PC-3 (cell line): ENCODE results near the gene GSG1. TPM values are rescaled to one million over a fixed set of nuclear protein-coding genes. Genes with fewer than 3 reads are reported as not detected.
A peak's percentile ranks its signal among the peaks of the same experiment; 100 is the strongest.

Experiments used
- ATAC-seq: fragments of 200-7000 bp; cut with Tn5 transposase; 2 replicates; pipeline ENCODE4 v1.9.1; 2020; ENCODE audit warnings: mild to moderate bottlenecking, moderate library complexity
- BruUV-seq: library from RNA; stranded (reverse); fragments of 400-500 nt; replicated peaks from 2 replicates; lab custom pipeline; 2021; lab: Mats Ljungman, UMichigan
- CTCF ChIA-PET: fragments of 300-600 bp; sonication (Branson Sonifier 250); formaldehyde crosslinking; loops from one replicate; lab custom pipeline; 2022; ENCODE audit warnings: antibody characterized with exemption; lab: Charles Lee
- POLR2A ChIA-PET: fragments of 300-600 bp; sonication (Branson Sonifier 250); formaldehyde crosslinking; loops from one replicate; lab custom pipeline; 2022; ENCODE audit warnings: antibody characterized with exemption; ENCODE audit not compliant: unreplicated experiment; lab: Charles Lee
- DNase-seq: peaks from one replicate; pipeline ENCODE4 v3.0.0-alpha.2; 2015
- H2AFZ ChIP-seq: fragments of 300-600 bp; sonication (generic); 2 replicates; pipeline ENCODE4 v1.6.0; 2016; ENCODE audit warnings: antibody characterized with exemption, low read length
- H3F3A ChIP-seq: fragments of 300-600 bp; sonication (generic); one replicate; pipeline ENCODE4 v1.6.0; 2017; ENCODE audit warnings: antibody characterized with exemption, low read length, control low read depth, mild to moderate bottlenecking; ENCODE audit not compliant: unreplicated experiment
- H3K27ac ChIP-seq: fragments of 300-600 bp; sonication (generic); 2 replicates; pipeline ENCODE4 v1.5.1; 2016; ENCODE audit warnings: mild to moderate bottlenecking, low read length
- H3K27me3 ChIP-seq: fragments of 300-600 bp; sonication (generic); 2 replicates; pipeline ENCODE4 v1.6.1; 2016; ENCODE audit warnings: low read length, mixed read lengths
- H3K36me3 ChIP-seq: fragments of 300-600 bp; sonication (generic); 2 replicates; pipeline ENCODE4 v1.6.1; 2016; ENCODE audit warnings: low read depth, mixed run types, low read length, mixed read lengths
- H3K4me1 ChIP-seq: fragments of 300-600 bp; sonication (generic); 2 replicates; pipeline ENCODE4 v1.5.1; 2016; ENCODE audit warnings: low read length; ENCODE audit not compliant: insufficient read depth
- H3K4me2 ChIP-seq: fragments of 300-600 bp; sonication (generic); 2 replicates; pipeline ENCODE4 v1.6.0; 2016; ENCODE audit warnings: low read length
- H3K4me3 ChIP-seq: fragments of 300-600 bp; sonication (generic); 2 replicates; pipeline ENCODE4 v1.5.1; 2016; ENCODE audit warnings: mild to moderate bottlenecking, low read length, mixed read lengths
- H3K79me2 ChIP-seq: fragments of 300-600 bp; sonication (generic); 2 replicates; pipeline ENCODE4 v1.6.1; 2017; ENCODE audit warnings: low read length, mixed read lengths
- H3K9ac ChIP-seq: fragments of 300-600 bp; sonication (generic); 2 replicates; pipeline ENCODE4 v1.6.0; 2016; ENCODE audit warnings: mild to moderate bottlenecking, low read length
- H3K9me2 ChIP-seq: fragments of 300-600 bp; sonication (generic); replicated peaks from 2 replicates; pipeline ENCODE4 v1.6.1; 2016; ENCODE audit warnings: mixed run types, low read length, mixed read lengths
- H3K9me3 ChIP-seq: fragments of 300-600 bp; sonication (generic); 2 replicates; pipeline ENCODE4 v1.6.1; 2016; ENCODE audit warnings: low read length, mixed read lengths
- H4K20me1 ChIP-seq: fragments of 300-600 bp; sonication (generic); 2 replicates; pipeline ENCODE4 v1.6.1; 2016; ENCODE audit warnings: low read length, mixed read lengths
- CTCF ChIP-seq: fragments of 300-600 bp; sonication (generic); conservative IDR thresholded peaks from 2 replicates; pipeline ENCODE4 v1.5.1; 2017; ENCODE audit warnings: antibody characterized with exemption, low read depth, mild to moderate bottlenecking, low read length
- EZH2 ChIP-seq: fragments of 300-600 bp; sonication (generic); IDR thresholded peaks from one replicate; pipeline ENCODE4 v1.6.1; 2017; ENCODE audit warnings: antibody characterized with exemption, mild to moderate bottlenecking, low read length; ENCODE audit not compliant: unreplicated experiment
- EZH2phosphoT487 ChIP-seq: fragments of 300-600 bp; sonication (generic); IDR thresholded peaks from 2 replicates; pipeline ENCODE4 v1.6.1; 2018; ENCODE audit warnings: mild to moderate bottlenecking, antibody characterized with exemption, low read length, borderline replicate concordance
- intact Hi-C: fragments of 100-400 bp; cut with micrococcal nuclease; formaldehyde crosslinking; loops from 2 replicates; pipeline ENCODE4 v1.9.0; 2023
- total RNA-seq: library from RNA; depleted of rRNA; stranded (reverse); fragments of >200 nt; gene quantifications from 2 replicates; pipeline ENCODE4 v1.2.3, GENCODE V29; 2014

GSG1 gene
- total RNA-seq, 1 experiment from 2014 or later = 0.77 TPM

GRCh38 chr12:13094367-13094766 is 9.1 kb downstream of the GSG1 start:
- H3K79me2 ChIP-seq = no peaks in the 10 kb centered on the region
- H3K4me1 ChIP-seq = peaks cover 56% of the 10 kb centered on the region
- H3K4me3 ChIP-seq = peak overlapping the region; percentile 13; the same call in 1 of the 2 replicates
- no peaks in the 10 kb centered on the region for H3K27me3 ChIP-seq
- peak overlapping the region; percentile 63 for H3K27ac ChIP-seq
- no peaks in the 10 kb centered on the region for H3K36me3 ChIP-seq
- no peak for TF ChIP-seq CTCF
- no peak for TF ChIP-seq EZH2phosphoT487
- TF ChIP-seq EZH2 = no peak
- H4K20me1 ChIP-seq = no peaks in the 10 kb centered on the region
- peak overlapping the region; percentile 74 for H3K4me2 ChIP-seq
- H3K9ac ChIP-seq = no peak overlapping the region
- peaks cover 5% of the 10 kb centered on the region for H3F3A ChIP-seq
- ATAC-seq (0 out of 2 replicates have a peak, but pooled peaks have one; percentile 2), DNase-seq (peak; percentile 71)
- ChIA-PET POLR2A (no interaction called here), CTCF (no interaction called here)
- intact Hi-C loops = loop anchor here (1.0 to 10.0 kb wide), 4 partner anchors 50 to 290 kb away; partner anchors contain the start of gene FAM234B
- H3K9me2 ChIP-seq = no peaks in the 10 kb centered on the region
- no TSS peak for BruUV-seq
- no peaks in the 10 kb centered on the region for H3K9me3 ChIP-seq
- 0 out of 2 replicates have a peak overlapping the region, but pooled peaks have one; percentile 38 for H2AFZ ChIP-seq

- no peaks in the 10 kb centered on the region for H3K36me3 ChIP-seq
- CTCF ChIA-PET = interaction anchor here (1.0 kb wide), 1 partner anchor 14 kb away, joined by 3 read pairs; no protein-coding TSS in a partner anchor
- H3K9ac ChIP-seq = no peak overlapping the region
- no TSS peak for BruUV-seq
- DNase-seq (no peak), ATAC-seq (no peak)
- H3K27me3 ChIP-seq = no peaks in the 10 kb centered on the region
- H3K4me2 ChIP-seq = peak overlapping the region; percentile 74
- peak overlapping the region; percentile 63 for H3K27ac ChIP-seq
- intact Hi-C loops = loop anchor here (1.0 to 10.0 kb wide), 4 partner anchors 49 to 289 kb away; partner anchors contain the start of gene FAM234B
- peaks cover 50% of the 10 kb centered on the region for H3K4me1 ChIP-seq
- POLR2A ChIA-PET = no interaction called here
- H4K20me1 ChIP-seq = no peaks in the 10 kb centered on the region
- no peaks in the 10 kb centered on the region for H3K9me2 ChIP-seq
- no peaks in the 10 kb centered on the region for H3K79me2 ChIP-seq
- H3K4me3 ChIP-seq = peak overlapping the region; percentile 13; the same call in 1 of the 2 replicates
- TF ChIP-seq EZH2phosphoT487 (no peak), EZH2 (no peak), CTCF (no peak)
- no peaks in the 10 kb centered on the region for H3K9me3 ChIP-seq
- H3F3A ChIP-seq = peaks cover 3% of the 10 kb centered on the region
- no peak overlapping the region for H2AFZ ChIP-seq
These were observed 9.6 kb downstream of the GSG1 start for GRCh38 chr12:13093848-13094220.
